ENCODE data around the gene HOXB4. TPM values are rescaled to one million over a fixed set of nuclear protein-coding genes. Genes with fewer than 3 reads are reported as not detected.

The HOXB4 gene
- total RNA-seq, 1 experiment from 2014 or later = 27.9 TPM

GRCh38 chr17:48616717-48617470 is 38.7 kb upstream of the HOXB4 start:
- ATAC-seq = peak; percentile 13; the same call in 1 of the 2 replicates
- POLR2A ChIA-PET = interaction anchor here (0.5 to 1.0 kb wide), 2 partner anchors 8 to 265 kb away, joined by 3 to 7 read pairs; no protein-coding TSS in a partner anchor

More at GRCh38 chr17:48616717-48617470, 38.7 kb upstream of the HOXB4 start:
- CTCF ChIA-PET = interaction anchor here (0.6 to 1.5 kb wide), 6 partner anchors 15 to 592 kb away, joined by 3 to 6 read pairs (median 3); no protein-coding TSS in a partner anchor
- in situ Hi-C loops (cut with HindIII; ENCODE audit: low pct_unique_long_range_greater_than_20kb, low sequenced_read_pairs) (loop anchor here (5.0 kb wide), 1 partner anchor 60 kb away; no protein-coding TSS in a partner anchor), intact Hi-C loops (cut with micrococcal nuclease; ENCODE audit: unreplicated experiment) (loop anchor here (5.0 to 10.0 kb wide), 2 partner anchors 355 to 592 kb away; no protein-coding TSS in a partner anchor)
- Histone ChIP-seq H3K27ac (ENCODE audit: low read length) (peak overlapping the region; percentile 99), H3K36me3 (ENCODE audit: control insufficient read depth, insufficient read depth, low read length) (no peaks in the 10 kb centered on the region), H3K4me1 (ENCODE audit: control insufficient read depth, insufficient read depth, low read length) (peaks cover 52% of the 10 kb centered on the region), H3K27me3 (ENCODE audit: control insufficient read depth, insufficient read depth, low read length) (no peaks in the 10 kb centered on the region), H3K4me3 (ENCODE audit: low read depth in 2 of 2, low read length in 2 of 2) (peak overlapping the region; percentile 68 to 71), H3K9me3 (ENCODE audit: control insufficient read depth, insufficient read depth, low read depth, low read length) (no peaks in the 10 kb centered on the region)
- no TSS peak for BruUV-seq (replicated peaks)
- no peak for DNase-seq (ENCODE audit: low read depth, low spot score)
- TF ChIP-seq TCF7L2 (IDR thresholded peaks at IDR 0.05; ENCODE audit: low read depth, low read length) (no peak), POLR2AphosphoS5 (IDR thresholded peaks at IDR 0.05; ENCODE audit: low read depth, low read length) (no peak), SIN3A (IDR thresholded peaks at IDR 0.05; ENCODE audit: borderline replicate concordance, insufficient read depth, low read depth, low read length) (no peak), REST (IDR thresholded peaks at IDR 0.05; ENCODE audit: insufficient read depth in 1 of 2, low read depth in 2 of 2, low read length in 1 of 2) (no peak)
- TF ChIP-seq, protein P1, sequence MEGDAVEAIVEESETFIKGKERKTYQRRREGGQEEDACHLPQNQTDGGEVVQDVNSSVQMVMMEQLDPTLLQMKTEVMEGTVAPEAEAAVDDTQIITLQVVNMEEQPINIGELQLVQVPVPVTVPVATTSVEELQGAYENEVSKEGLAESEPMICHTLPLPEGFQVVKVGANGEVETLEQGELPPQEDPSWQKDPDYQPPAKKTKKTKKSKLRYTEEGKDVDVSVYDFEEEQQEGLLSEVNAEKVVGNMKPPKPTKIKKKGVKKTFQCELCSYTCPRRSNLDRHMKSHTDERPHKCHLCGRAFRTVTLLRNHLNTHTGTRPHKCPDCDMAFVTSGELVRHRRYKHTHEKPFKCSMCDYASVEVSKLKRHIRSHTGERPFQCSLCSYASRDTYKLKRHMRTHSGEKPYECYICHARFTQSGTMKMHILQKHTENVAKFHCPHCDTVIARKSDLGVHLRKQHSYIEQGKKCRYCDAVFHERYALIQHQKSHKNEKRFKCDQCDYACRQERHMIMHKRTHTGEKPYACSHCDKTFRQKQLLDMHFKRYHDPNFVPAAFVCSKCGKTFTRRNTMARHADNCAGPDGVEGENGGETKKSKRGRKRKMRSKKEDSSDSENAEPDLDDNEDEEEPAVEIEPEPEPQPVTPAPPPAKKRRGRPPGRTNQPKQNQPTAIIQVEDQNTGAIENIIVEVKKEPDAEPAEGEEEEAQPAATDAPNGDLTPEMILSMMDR (IDR thresholded peaks at IDR 0.05) = no peak

Measured in Panc1 (cell line).